ENCODE results near the gene HOXB8. TPM values are rescaled to one million over a fixed set of nuclear protein-coding genes. Genes with fewer than 3 reads are reported as not detected.

The HOXB8 gene
- total RNA-seq, 1 experiment from 2014 or later: 1.2 TPM

DNA sequence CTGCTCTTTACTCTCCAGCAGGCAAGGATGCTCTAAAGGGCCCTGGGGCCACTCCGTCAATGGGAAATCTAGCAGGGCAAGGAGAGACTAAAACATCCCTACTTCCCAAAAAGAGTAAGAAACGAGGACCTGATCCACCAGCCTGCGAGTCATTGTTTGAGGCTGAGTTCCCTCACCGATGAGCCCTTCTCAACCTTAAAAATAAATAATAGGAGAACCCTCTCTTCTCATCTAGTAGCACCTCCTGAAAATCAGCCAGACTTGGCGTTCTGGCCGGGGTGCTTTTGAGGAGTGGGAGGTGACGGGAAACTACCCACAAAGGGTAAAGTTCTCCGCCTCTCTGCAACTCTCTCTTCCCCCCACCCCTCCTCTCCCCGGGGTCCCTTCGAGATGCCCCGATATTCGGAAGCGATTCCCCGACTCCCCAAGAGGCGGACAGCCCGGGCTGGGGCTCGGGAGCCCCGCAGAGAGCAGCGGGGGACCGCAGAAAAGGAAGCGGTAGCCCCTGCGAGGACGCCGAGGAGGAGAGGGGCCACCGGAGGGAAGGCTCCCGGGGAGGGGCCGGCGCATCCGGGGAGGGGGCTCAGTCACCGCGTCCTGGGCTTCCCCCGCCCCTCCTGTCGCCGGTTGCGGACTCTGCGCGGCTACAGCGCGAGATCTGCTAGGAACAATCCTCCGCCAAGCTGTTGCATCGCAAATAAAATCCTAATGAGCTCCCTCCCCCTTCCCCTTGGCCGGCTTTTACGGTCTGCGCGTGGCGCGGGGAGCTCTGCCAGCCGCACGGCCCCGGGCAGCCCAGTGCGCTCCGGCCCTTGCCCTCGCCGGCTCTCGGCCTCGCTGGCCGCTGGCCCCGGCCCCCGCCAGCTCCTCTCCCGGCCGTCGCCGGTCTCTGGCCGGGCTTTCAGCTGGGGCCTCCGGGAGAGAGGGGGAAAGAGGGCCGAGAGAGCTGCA, 9.7 kb upstream of the HOXB8 start:
- DNase-seq (ENCODE audit: low spot score): peak; percentile 46

DNA sequence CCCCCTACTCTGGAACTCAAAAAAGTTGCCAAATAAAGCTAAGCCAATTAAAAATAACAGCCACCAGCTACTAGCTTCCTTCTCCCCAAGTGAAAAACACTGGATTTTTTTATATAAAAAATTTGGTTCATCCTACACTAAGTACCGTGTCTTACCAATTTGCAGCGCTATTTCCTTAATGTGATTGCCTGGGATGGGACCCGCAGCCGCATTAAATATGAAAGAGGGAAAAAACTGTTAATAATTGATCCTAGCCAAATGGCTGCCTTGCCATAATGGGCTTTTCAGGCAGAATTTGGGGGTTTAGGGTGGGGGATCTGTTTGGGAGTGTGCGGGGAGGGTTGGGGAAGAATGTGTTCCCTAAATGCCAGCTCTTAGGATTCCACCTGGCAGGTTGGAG, 9.0 kb upstream of the HOXB8 start:
- no peak for DNase-seq (ENCODE audit: low spot score)

DNA sequence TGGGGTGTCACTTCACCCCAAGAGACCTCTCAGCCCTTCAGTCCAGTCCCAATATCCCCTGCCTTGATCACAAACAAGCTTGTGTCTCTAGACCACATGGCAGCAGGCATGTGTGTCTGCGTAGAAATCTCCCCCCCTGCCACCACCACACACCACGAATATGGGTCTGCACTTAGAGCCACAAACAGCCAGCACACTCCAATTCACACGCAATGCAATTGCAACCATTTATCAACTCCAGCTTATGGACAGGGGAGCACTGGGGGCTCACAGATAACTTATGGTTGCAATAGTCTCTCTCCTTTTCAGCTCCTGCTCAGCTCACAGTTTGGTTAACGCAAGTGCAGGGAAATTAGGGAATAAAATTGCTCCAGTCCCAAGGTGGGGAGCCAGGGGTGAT, 8.5 kb upstream of the HOXB8 start:
- DNase-seq (ENCODE audit: low spot score): no peak

DNA sequence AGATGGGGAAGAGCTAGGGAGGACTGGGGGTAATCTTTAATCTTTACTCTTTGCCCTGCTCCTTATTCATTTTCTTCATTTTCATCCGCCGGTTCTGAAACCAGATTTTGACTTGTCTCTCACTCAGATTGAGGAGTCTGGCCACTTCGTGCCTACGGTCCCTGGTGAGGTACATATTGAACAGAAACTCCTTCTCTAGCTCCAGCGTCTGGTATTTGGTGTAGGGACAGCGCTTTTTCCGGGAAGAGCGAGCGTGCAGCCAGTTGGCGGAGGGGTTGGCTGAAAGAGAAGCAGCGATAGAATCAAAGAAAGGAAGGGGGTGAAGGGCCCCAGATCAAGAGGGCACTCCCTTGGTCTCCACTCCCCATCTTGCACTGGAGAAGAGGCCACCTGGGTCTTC, 7.8 kb upstream of the HOXB8 start:
- DNase-seq (ENCODE audit: low spot score): no peak

DNA sequence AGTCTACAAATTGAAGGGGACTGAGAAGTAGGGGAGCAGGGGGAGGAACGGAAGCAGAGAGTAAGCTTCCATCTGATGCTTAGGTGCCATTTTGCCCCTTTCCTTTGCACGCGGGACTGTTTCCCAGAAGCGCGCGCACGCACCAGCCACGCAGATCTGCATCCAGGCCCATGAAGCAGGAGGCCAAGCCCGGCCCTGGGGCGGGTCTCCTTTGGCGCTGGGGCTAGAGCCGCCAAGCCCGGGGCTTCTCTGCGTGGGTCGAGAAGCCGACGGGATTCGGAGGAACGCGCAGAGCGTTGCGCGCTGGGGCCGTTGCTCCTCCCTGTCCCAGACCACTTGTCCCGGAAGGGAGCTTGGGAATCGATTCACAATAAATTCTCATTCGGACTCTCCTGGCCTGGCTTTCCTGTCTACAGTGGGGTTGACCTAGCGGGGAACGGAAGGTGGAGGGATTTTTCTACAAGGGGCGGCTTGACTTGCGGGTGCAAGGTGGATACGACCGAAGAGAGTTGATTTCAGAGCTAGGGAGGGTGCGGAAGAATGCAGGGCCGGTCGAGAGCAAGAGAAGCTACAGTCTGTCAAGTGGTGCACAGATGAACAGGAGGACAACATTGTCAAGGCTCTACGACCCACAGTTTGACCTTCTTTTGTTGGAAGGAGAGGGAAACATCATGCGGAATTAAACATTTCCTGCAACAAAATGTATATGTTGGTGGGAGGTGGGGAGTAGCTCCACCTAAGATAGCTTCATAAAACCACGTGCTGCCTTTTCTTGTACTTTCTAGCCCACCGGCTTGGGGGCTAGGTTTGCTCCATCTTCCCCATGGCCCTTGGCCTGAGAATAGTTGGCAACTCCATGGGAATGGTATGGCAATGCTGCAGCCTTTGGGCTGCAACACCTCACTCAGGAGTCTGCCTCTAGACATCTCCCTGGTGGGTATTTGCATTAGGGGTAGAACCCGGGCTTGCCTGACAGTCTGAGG, 6.6 kb upstream of the HOXB8 start:
- no peak for DNase-seq (ENCODE audit: low spot score)

DNA sequence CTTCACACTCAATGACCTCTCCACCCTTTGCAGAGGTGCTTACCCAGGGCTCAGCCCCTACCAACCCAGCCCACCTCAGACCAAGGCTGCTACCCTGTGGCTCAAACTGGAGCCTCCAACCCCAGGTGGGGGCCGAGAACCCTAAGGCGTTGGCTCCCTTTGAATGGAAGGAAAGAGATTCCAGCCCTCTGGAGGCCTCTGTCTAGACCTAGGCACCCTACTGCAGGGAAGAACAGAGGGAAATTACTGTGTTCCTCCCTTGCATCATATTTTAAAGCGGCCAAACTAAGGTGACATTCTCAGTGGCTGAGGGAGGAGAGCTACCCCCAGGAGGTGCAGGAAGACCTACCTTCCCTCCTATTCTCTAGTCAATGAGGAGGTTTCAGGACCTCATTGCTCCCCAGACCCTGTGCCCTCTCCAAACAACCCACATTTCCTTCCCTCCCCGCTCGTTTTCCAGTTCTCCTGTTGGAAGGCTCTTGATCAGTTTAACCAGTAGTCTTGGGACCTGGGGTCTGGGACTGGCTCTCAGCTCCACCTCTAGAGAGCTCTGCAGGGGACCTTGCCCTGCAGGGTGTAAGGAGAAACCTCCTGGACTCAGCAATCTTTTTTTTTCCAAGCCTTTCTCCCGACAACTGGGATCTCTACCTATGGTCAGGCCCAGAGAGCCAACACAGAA, 5.5 kb upstream of the HOXB8 start:
- no peak for DNase-seq (ENCODE audit: low spot score)

DNA sequence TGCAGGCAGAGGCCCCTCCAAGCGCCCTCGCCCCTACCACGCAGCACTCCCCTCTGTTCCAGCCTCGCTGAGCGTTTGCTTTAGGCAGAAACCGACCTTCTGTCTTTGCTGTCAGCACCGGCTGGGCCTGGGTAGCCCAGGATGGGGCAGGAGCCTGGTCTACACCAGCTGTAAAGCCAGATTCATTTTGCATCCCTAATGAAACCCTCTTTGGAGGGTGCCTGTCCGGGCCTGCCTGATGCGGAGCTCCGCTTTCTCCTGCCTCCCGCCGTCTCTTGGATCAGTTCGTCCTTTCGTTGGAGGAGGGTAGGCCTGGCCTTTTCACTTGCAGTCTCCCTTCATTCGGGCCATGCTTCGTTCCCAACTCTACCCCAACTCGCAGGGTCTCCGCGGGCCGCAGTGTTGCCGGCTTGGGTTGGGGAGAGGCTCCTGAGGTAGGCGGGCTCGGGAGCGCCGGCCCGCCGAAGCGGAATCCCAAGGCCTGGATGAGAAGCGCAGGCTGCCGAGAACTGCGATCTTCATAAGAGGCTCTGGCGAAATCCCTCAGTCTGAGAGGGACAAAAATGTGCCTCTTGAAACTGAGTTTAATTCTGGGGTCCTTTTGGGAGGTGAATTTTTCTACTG, 4.8 kb upstream of the HOXB8 start:
- DNase-seq (ENCODE audit: low spot score): no peak

DNA sequence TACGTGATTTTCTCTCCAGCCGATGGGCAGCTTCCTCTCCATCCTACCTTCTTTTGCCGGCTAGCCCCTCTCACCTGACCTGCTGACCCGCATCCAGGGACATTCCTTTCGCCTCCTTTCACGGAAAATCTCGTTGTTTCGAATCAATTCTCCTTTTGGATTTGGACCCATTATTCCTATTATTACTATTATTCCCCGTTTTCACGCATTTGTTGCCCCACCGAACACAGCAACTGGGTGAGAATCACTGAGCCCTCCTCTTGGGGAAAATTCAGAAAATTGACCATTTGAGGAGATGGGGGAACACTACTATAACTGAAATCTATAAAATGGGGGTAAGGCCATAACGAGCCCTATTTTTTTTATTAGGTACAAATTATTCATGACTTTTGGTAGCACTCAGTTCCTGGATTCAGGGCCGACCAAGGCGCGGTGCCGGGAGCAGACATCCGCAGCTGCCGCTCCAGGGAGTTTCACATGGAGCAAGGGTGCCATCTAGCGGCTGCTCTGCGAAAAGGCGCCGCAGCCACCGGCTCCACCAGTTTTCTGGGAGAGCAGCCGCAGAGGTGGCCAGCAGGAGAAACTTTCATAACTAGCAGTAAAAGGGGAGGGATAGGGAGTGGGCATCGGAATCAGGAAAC, 3.3 kb upstream of the HOXB8 start:
- peak; percentile 74 for DNase-seq (ENCODE audit: low spot score)

DNA sequence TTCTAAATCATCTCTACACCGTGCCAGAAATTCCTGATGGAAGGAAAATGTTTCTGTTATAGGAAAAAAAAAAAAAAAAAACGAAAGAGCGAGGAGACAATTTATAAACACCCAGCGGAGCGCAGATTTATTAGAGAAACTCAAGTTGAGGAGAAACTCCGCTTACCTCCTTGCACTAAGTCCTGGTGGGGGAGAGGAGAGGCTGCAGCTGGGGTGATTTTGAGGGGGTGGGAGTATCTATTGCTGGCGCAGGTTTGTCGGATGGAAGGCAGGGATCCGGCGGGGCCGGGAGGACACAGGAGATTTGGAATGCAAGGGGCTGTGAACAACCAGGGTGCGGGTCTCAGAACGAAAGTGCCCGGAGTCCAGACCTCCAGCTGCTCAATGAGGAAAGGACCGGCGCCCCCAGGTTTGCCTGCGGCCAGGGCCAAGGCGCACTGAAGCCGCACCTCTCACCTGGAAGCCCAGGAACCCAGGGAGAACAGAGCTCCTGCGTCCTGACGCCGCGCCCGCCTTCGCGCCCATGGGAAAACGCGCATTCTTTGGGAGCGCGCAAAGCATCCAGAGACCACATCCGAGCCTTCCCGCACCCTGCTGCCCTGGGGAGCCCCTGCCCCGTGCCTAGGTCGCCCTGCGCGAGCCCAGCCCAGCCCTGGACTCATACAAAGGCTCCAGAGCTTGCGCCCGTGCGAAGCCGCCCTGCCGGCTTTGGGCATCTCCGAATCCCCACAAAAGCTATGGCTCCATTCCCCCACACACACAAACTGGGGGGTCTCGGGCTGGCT, 2.6 kb upstream of the HOXB8 start:
- DNase-seq (ENCODE audit: low spot score): no peak

DNA sequence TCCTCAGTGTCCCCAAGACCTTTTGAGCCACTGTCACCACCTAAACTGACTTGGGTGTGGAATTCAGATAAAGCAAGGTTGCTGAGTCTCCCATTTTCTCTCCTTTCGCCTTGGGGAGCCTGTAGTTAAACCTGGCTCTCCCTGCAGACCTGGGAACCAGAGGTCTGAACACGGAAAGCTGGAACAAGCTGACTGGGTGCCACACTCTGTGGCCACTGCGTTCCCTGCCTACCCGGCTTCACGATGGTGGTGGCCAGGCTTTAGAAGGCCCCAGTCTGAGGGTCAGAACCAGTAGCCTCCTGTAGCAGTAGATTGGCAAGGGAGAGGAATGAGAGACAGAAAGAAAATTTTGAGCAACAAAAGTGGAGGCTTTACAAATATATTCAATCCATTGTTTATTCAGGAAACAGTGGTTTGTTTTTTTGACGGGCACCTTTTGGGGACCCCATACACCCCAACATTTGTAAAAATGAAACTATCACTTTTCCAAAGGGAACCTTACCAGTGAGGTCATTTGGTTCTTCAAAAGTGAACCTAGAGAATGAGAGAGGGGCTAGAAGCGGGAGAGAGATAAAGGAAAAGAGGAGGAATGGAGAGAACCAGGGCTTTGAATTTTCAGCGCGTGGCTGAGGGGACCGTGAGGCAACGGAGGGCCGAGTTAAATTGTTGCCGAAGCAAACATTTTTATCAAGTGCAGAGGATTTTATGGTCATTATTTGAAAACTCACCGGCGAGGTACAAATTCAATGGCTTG, 1.8 kb upstream of the HOXB8 start:
- no peak for DNase-seq (ENCODE audit: low spot score)

DNA sequence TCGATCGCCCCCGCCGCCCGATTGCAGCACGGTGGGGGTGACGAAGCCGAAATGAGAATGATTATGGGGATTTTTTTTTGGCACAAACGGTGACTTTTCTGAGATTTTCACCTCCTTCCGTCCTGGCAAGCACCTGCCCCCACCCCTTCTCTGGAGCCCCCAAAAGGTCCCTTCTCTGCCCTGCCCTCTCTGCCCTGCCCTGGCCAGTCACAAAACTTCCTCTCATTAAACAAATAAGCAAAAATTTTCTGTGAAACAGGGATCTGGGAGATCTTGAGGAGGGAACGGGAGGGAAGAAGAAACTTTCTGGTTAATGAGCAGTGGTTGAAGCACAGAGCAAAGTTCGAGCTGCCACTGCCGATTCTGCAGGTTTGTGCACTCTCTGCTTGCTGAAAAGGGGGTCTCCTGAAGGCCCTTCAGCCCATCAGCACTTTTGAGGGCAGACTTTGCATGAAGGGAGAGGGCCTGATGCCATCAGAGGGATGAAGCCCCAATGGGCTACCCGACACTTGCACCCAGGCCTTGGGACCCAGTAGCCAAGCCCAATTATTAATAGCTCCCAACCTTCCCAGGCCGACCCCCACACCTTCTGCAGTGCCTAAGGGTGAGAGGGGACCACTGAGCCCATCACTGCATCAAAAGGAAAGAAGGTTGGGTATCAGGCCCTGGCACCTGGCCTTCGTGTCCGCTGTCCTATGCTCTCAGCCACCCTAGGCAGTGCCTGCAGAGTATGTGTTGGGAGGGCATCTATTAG, 1.0 kb upstream of the HOXB8 start:
- DNase-seq (ENCODE audit: low spot score): no peak

DNA sequence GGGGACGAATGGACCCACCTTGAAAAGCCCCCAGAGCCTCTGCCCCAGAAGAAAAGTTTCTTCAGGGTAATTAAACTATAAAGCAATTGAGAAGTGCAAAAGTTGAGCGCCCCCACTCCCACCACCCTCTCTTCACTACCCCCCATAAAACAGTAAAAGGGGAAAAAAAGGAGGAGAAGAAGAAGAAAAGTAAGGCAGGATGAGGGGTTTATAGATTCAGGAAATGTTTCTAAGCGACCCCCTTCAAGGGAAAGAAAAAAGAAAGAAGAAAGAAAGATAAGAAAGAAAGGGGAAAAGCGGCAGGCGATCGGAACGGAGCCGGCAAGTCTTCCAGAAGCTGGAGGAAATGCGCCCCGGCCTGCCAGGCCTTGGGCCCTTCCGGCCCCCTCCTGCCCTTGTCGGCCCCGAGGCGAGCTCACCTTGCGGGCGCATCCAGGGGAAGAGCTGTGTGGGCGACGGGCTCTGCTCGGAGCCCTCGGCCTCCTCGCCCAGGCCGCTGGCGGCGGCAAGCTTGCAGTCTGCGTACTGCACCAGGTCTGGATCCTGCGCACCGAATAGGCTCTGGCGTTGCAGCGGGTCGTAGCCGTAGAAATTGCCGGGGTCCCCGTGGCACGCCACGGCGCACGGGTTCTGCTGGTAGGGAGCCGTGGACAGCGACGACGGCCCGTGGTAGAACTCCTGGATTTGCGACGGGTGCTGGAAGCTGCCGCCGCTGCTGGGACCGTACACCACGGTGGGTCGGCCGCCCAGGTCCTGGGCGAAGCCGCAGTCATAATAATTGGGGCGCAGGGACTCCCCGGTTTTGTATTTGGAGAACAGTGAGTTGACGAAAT, 1.0 kb downstream of the HOXB8 start:
- no peak for DNase-seq (ENCODE audit: low spot score)

DNA sequence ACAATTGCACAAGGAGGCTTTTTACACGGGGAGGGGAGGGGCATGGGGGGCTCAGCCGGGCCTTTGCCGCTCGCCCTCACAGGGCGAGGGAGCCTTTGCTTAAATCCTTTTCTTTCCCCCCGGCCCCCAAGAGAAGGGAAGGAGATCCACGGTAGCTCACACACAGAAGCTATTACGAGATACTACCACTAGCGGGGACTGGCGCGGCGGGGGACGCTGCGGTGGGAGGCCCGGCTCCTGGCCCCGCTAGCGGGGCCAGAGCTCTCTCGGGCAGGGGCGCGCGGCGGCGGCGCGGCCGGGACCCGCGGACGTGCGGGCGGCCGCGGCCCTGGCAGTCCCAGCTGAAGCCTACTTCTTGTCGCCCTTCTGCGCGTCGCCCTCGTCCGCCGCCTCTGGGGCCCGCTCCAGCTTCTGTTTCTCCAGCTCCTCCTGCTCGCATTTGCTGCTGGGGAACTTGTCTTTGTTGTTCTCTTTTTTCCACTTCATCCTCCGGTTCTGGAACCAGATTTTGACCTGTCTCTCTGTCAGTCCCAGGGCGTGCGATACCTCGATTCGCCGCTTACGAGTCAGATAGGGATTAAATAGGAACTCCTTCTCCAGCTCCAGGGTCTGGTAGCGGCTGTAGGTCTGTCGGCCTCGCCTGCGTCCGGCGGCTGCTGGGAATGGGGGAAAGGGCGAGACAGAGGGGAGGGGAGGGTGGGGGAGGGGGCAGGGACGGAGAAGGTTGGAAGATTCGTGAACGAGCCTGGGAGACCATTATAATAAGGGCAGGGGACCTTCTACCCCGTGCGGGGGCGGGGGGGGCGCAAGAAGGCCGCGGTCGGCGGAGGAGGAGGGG, 2.0 kb downstream of the HOXB8 start:
- peak; percentile 51 for DNase-seq (ENCODE audit: low spot score)

DNA sequence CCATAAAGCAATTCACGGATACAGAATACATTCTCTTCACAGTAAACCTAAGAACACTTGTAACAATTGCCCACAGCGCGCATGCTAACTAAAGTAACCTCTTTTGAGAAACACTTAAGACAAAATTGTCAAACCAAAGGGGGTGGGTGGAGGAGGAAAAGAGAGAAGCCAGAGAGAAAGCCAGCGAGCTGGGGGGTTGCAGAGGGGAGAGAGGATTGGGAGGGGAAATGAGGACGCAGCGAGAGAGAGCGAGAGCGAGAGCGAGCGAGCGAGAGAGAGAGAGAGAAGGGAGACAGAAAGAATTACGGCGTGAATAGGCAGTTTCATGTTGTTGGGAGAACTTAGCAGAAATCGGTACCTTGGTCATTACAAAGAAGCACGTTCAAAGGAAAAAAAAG, 2.6 kb downstream of the HOXB8 start:
- peak; percentile 39 for DNase-seq (ENCODE audit: low spot score)

DNA sequence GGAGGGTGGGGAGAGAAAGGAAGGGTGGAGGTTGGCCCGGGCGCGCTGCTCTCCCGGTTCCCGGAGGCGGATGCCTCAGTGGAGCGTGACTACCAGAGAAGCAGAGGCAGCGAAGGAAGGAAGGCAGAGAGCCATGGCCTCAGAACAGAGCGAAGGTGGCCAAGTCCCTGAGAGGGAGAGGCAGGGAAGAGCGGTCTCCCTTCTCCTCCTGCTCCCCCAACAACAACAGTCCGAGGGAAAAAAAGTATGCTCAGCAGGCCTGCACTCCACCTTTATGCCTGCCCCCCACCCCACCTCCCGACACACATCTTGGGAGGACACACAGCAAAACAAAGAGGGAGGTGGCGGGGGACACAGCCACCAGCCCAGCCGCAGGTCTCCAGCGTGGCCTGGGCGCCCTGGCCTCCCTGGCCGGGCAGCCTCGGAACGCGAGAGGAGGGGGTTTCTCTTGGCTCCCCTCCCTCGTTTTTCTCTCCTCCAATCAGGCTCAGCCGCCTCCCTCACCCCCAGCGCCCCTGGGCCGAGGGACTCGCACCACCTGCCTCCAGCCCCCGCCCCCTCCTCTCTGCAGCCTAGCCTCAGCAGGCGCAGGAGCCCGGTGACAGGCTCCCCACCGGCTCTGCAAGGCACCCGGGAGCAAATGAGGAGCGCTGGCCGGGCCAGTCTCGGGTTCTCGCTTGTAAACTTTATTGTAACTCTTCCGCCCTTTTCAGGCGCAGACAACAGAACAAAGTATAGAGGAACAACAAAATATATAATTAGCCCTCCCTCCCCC, 3.2 kb downstream of the HOXB8 start:
- peak; percentile 31 for DNase-seq (ENCODE audit: low spot score)

DNA sequence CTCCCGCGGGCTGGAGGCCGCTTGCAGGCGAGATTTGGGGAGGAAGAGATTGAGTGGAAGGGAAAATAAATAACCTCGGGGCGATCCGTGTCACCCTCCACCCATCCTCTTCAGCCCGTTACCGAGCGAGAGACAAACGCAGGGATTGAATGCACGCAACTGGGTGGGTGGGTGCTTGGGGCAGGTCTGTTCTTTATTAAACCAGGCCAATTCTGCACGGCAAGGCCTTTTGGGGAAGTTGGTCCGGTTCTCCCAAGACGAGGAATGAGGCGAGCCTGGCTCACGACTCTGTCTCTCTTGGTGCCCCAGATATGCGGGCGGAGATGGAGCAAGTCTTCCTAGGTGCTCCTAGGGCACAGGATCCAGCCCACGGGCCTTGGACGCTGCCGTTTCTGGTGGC, 3.9 kb downstream of the HOXB8 start:
- DNase-seq (ENCODE audit: low spot score): no peak

Data from H4 (cell line).